ENCODE data around the gene PRR7. TPM values are rescaled to one million over a fixed set of nuclear protein-coding genes. Genes with fewer than 3 reads are reported as not detected.

Gene PRR7
- total RNA-seq, 1 experiment from 2014 or later, result 23.2 TPM

DNA sequence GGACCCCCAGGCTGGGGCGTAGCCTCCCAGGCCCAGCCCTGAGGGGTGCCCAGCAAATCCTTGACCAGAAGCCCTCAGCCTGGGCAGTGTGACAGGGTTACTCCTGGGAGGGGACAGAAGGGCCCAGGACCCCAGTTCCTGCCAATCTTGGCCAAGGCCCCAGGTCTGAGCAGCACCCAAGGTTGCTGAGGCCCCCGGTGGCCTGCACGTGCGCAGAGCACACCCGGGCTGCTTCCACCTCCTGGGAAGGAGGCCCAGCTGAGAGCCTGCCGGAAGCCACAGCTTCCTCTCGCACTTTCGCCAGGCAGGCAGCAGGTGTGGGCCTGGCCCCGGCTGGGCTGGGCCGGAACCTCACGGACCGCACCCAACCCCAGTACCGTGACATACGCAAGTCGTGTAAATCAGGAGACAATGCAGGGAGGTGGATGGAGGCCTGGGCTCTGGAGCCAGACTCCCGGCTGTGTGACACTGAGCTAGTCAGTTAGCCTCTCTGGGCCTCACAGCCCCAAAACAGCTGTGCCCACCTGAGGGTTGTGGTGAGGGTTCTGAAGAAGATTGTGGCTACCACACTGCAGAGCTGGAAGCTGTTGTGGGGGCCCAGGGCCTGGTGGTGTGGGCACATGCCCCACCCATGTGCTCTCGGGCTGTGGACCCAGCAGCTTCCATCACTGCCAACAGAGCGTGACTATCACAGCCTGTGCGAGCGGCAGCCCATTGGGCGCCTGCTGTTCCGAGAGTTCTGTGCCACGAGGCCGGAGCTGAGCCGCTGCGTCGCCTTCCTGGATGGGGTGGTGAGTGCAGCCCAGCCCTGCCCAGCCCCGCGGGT is 15.1 kb upstream of the PRR7 start:
- Mint-ChIP-seq H3K36me3 (ENCODE audit: insufficient read depth, unreplicated experiment) (peaks cover 78% of the 10 kb centered on the region), H3K4me1 (ENCODE audit: insufficient read depth, unreplicated experiment) (peaks cover 17% of the 10 kb centered on the region), H3K9me3 (ENCODE audit: unreplicated experiment) (no peaks in the 10 kb centered on the region), H3K27ac (ENCODE audit: low read depth, unreplicated experiment) (no peak overlapping the region), H3K27me3 (ENCODE audit: insufficient read depth, unreplicated experiment) (no peaks in the 10 kb centered on the region), H3K4me3 (ENCODE audit: unreplicated experiment) (no peak overlapping the region)
- intact Hi-C loops (cut with micrococcal nuclease), result no loop called here
- BruUV-seq (replicated peaks), result no TSS peak
- CTCF ChIA-PET, result interaction anchor here (0.6 to 14.3 kb wide), 10 partner anchors 15 to 70 kb away, joined by 3 to 134 read pairs (median 4); partner anchors contain the start of genes F12 and PRR7
- DNase-seq (ENCODE audit: unreplicated experiment), result no peak
- TF ChIP-seq, protein P1, sequence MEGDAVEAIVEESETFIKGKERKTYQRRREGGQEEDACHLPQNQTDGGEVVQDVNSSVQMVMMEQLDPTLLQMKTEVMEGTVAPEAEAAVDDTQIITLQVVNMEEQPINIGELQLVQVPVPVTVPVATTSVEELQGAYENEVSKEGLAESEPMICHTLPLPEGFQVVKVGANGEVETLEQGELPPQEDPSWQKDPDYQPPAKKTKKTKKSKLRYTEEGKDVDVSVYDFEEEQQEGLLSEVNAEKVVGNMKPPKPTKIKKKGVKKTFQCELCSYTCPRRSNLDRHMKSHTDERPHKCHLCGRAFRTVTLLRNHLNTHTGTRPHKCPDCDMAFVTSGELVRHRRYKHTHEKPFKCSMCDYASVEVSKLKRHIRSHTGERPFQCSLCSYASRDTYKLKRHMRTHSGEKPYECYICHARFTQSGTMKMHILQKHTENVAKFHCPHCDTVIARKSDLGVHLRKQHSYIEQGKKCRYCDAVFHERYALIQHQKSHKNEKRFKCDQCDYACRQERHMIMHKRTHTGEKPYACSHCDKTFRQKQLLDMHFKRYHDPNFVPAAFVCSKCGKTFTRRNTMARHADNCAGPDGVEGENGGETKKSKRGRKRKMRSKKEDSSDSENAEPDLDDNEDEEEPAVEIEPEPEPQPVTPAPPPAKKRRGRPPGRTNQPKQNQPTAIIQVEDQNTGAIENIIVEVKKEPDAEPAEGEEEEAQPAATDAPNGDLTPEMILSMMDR (IDR thresholded peaks at IDR 0.05; ENCODE audit: unreplicated experiment), result no peak
- POLR2A ChIA-PET, result interaction anchor here (12.5 kb wide), 1 partner anchor 13 kb away, joined by 217 read pairs; the partner anchor contains the start of gene PRR7

DNA sequence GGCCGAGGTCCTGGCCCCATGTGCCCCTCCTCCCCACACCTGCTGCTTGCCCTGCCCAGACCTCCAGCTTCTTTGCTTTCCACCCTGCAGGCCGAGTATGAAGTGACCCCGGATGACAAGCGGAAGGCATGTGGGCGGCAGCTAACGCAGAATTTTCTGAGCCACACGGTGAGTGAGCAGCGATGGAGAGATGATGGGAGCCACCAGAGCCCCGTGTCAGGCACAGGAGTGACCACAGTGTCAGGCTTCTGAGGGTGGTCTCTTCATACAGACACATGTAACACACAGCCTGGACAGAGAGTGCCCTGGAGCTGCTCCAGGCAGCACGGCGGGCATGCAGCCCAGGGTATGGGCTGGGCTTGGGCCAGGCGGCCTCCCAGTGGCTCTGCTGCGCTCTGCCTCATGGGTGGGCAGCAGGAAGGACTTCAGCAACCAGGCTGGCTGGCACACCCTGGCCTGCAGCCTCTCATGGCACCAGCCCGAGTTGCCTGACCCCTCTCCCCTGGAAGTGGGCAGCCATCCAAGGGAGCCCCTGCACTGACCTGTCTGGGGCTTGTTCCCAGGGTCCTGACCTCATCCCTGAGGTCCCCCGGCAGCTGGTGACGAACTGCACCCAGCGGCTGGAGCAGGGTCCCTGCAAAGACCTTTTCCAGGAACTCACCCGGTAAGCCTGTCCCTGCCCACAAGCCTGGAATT is 14.3 kb upstream of the PRR7 start:
- TF ChIP-seq, protein P1 (IDR thresholded peaks at IDR 0.05; ENCODE audit: unreplicated experiment), result no peak
- Mint-ChIP-seq H3K4me3 (ENCODE audit: unreplicated experiment) (no peak overlapping the region), H3K36me3 (ENCODE audit: insufficient read depth, unreplicated experiment) (peaks cover 78% of the 10 kb centered on the region), H3K4me1 (ENCODE audit: insufficient read depth, unreplicated experiment) (peaks cover 22% of the 10 kb centered on the region), H3K27me3 (ENCODE audit: insufficient read depth, unreplicated experiment) (no peaks in the 10 kb centered on the region), H3K9me3 (ENCODE audit: unreplicated experiment) (no peaks in the 10 kb centered on the region), H3K27ac (ENCODE audit: low read depth, unreplicated experiment) (no peak overlapping the region)
- POLR2A ChIA-PET, result interaction anchor here (12.5 kb wide), 1 partner anchor 12 kb away, joined by 217 read pairs; the partner anchor contains the start of gene PRR7
- BruUV-seq (replicated peaks), result no TSS peak
- DNase-seq (ENCODE audit: unreplicated experiment), result no peak
- intact Hi-C loops (cut with micrococcal nuclease), result no loop called here
- CTCF ChIA-PET, result interaction anchor here (0.6 to 14.3 kb wide), 8 partner anchors 9 to 42 kb away, joined by 3 to 134 read pairs (median 4); partner anchors contain the start of genes F12 and PRR7

DNA sequence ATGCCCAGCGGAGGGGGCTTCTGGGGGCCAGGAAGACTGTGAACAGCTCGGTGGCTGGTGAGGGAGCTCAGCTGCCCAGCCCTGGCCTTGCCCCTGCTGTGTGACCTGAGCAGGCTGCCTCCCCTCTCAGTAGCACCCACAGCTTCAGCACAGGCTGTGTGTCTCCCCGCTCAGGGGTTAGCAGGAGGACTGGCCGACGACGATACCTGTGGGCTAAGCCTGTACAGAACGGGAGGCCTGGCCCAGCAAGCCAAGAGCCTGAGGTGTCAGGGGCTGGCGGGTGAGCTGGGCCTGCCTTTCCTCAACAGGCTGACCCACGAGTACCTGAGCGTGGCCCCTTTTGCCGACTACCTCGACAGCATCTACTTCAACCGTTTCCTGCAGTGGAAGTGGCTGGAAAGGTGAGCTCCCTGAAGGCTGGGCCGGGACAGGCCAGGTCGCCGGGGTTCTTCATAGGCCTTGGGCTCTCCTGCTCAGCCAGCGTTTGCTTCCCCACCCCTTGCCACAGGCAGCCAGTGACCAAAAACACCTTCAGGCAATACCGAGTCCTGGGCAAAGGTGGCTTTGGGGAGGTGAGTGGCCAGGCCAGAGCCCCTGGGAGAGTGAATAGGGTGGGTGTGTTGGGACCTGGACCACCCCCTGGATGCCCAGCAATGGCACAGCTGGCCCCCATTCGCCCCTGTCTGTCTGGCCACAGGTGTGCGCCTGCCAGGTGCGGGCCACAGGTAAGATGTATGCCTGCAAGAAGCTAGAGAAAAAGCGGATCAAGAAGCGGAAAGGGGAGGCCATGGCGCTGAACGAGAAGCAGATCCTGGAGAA is 13.6 kb upstream of the PRR7 start:
- peaks cover 77% of the 10 kb centered on the region for H3K36me3 Mint-ChIP-seq (ENCODE audit: insufficient read depth, unreplicated experiment)
- no peaks in the 10 kb centered on the region for H3K27me3 Mint-ChIP-seq (ENCODE audit: insufficient read depth, unreplicated experiment)
- BruUV-seq (replicated peaks), result no TSS peak
- intact Hi-C loops (cut with micrococcal nuclease), result no loop called here
- H3K9me3 Mint-ChIP-seq (ENCODE audit: unreplicated experiment), result no peaks in the 10 kb centered on the region
- ChIA-PET POLR2A (interaction anchor here (12.5 kb wide), 1 partner anchor 12 kb away, joined by 217 read pairs; the partner anchor contains the start of gene PRR7), CTCF (interaction anchor here (0.6 to 14.3 kb wide), 5 partner anchors 10 to 42 kb away, joined by 3 to 134 read pairs (median 3); partner anchors contain the start of gene F12)
- H3K27ac Mint-ChIP-seq (ENCODE audit: low read depth, unreplicated experiment), result no peak overlapping the region
- DNase-seq (ENCODE audit: unreplicated experiment), result no peak
- TF ChIP-seq, protein P1 (IDR thresholded peaks at IDR 0.05; ENCODE audit: unreplicated experiment), result no peak
- H3K4me3 Mint-ChIP-seq (ENCODE audit: unreplicated experiment), result no peak overlapping the region
- H3K4me1 Mint-ChIP-seq (ENCODE audit: insufficient read depth, unreplicated experiment), result peaks cover 21% of the 10 kb centered on the region
